HG03521 (cell line): ENCODE data around the gene PLVAP.
"Not testable (repeated sequence)": the region's sequence is repeated elsewhere in the genome, so short reads cannot be mapped to it uniquely, and the experiment has no call there.

Experiments
- ATAC-seq: cut with Tn5 transposase; IDR thresholded peaks from one replicate; pipeline ENCODE4 v1.9.1; 2021; ENCODE audit warnings: mild to moderate bottlenecking, moderate library complexity; ENCODE audit not compliant: unreplicated experiment

PLVAP gene

DNA sequence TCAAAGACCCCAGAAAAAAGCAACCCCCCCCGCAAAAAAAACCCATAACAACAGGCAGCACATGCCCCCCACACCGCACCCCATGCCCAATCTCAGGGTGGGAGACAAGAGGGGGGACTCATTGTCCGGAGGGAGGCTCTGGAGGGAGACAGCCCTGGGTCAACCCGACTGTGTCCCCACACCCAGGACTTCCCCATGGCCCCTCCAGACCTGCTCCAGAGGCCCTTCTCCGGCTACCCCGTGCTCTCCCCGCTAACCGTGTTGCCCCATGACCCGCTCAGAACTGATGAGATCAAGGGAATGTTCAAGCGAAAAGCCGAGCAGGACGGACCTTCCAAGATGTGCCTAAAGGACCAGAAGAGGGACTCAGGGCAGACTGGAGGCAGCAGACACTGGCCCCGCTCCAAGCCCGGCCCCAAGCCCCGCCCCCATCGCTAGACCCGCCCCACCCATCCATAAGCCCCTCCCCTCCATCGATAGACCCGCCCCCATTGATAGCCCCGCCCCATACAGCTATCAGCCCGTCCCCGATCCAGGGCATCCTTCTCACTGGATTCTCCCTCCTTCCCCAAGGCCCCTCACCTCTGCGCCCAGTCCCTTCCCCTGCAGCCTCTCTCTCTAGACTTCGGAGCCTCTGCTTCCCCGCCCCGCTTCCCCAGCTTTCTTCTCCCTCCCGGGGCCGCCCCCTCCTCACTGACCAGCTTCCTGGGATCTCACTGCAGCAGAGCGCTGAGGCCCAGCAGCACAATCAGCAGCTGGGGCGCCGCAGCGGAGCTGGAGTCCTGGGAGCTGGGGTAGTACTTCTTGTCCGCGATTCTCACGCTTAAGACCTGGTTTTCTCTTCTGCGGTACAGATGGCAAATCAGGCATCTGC lies 26.1 kb upstream of the PLVAP start:
- ATAC-seq = no peak

DNA sequence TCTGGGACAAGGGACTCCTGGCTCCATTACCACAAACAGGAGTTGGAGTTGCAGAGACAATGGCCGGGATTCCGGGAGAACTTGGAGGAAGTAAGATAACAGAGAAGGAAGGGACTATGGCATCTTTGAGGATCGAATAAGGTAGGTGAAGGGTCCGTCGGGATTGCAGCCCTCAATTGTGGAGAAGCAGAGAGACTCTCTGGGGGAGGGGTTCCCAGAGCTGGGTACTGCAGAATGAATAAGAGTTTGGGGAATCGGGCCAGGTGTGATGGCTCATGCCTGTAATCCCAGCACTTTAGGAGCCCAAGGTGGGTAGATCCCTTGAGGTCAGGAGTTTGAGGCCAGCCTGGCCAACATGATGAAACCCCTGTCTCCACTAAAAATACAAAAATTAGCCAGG lies 24.5 kb upstream of the PLVAP start:
- ATAC-seq = no peak

DNA sequence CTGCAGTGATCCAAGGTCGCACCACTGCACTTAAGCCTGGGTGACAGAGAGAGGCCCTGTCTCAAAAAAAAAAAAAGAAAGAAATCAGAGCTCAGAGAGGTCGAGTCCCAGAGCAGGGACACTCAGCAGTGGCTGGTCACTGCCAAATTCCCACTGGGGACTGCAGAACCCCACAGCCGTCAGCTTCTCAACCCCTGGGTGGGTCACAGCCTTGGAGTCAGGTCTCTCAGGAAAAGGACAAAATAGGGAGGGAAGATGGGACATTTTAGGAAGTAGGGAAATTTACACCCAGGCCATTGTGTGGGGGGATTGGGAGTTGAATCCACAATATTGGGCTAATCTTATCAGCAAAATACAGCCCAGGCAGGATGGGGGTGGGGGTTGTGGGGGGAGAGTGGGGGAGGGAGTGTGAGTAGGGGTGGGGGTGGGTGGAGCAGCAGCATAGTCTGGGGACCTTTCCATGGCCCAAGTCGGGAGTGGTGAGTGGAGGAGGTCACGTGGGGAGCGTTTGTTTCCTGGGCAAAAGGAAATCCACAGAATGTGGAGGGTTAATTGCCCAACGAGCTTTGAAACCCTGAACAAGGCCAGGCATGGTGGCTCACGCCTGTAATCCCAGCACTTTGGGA lies 21.9 kb upstream of the PLVAP start:
- no peak for ATAC-seq

DNA sequence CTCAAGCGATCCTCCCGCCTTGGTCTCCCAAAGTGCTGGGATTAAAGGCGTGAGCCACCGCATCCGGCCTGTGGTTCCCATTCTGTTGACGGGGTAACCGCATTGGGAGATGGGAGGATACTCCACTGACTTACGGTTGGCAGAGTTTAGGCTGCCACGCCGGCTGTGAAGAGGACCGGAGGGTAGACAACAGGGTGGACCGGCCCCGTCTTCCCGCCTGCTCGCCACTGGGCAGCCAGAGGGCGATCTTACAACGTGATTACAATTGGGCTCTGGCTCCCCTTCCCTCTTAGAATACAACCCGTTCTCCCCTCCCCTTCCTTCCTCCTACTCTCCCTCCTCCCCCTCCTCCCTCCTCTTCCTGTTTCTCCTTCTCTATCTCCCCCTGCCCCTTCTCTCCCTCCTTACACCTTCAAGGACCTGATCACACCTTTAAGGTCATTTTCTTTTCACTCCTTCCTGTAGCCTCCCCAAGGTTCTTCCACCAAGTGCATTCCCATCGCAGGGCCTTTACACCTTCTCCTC lies 17.8 kb upstream of the PLVAP start:
- no peak for ATAC-seq

GRCh38 chr19:17393914-17394313 lies 16.8 kb upstream of the PLVAP start, which contains the start of gene CCDC194:
Gene CCDC194, minus strand, starts transcription at chr19:17394196. Its CDS starts 38 bp downstream, at chr19:17394158.
- no peak for ATAC-seq

DNA sequence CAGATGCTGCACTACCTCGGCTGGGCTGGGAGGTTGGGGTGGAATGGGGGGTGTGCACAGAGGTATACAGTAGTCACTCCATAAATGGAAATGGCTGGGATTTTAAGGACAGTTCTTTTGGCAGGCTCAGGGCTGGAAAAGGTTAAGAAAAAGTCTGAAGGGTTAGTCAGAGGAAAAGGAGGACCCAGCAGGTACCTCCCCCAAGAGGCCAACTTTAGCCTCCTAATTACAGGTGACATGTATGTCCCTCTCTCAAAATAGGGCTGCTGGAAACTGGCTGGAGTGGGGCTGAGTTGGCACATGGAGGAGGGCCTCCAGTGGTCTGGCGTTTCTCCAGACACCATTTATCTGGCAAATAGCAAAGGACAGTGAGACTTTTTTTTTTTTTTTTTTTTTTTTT lies 15.9 kb upstream of the PLVAP start:
- no peak for ATAC-seq

- no peak for ATAC-seq
These were observed 14.4 kb upstream of the PLVAP start for GRCh38 chr19:17391371-17392151.

DNA sequence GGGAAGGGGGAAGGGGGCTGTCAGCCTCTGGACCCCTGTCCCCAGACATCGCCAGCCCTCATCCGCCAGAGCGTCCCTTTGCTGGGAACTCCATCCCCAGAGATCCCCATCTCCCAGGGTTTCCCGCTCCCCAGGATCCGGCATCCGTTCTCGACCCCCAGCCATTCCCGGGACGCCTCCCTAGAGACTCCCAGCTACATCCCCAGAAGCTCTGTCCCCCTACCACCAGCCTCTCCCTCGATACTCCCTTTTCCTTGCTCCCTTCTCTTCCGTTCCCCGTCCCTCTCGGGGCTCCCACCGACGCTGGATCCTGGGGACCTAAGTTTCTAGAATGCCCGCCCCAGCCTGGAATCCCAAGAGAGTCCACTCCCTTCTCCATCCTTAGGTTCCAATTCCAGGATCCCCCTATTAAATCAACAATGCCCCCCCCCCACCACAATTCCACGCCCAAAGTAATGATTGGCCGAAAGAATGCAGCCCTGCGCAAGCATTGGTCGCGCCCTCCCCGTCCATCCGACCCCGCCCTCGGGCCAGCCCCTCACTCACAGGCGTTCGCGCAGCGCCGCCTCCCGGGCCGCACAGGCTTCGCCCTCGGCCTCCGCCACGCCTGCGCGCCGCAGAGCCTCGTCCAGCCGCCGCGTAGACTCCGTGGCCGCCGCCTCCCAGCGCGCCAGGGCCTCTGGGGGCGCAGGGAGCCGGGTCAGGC lies 13.7 kb upstream of the PLVAP start:
- peak; percentile 89 for ATAC-seq

DNA sequence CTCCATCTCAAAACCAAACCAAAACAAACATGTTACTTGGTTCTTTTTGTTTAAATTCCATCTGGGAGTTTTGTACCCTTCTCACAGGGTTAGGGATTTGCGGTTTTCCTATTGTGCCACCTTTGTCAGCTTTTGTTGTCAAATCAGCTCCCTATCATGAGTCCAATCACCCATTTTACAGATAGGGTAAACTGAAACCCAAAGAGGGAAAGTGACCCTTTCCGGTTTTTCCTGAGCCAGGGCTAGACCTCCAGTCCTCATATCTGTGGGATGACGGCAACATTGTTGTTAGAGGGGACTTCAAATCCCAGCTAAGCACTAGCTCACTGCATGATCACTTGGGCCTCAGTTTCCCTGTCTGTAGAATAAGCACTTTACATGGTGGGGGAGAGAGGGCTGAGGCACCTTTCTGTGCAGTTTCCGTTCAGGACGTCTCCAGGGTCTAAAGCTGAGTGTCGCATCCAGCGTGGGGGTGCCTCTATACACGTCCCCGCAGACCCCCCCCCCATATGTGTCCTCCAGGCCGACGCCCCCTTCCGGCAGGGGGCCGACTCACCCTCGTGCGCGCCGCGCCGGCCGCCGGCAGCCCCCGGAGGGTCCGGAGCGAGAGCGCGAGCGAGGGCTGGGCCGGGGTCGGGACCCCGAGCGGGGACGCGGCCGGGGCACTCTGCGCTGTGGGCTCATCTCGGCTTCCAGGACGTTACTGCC lies 13.0 kb upstream of the PLVAP start:
- ATAC-seq = no peak

DNA sequence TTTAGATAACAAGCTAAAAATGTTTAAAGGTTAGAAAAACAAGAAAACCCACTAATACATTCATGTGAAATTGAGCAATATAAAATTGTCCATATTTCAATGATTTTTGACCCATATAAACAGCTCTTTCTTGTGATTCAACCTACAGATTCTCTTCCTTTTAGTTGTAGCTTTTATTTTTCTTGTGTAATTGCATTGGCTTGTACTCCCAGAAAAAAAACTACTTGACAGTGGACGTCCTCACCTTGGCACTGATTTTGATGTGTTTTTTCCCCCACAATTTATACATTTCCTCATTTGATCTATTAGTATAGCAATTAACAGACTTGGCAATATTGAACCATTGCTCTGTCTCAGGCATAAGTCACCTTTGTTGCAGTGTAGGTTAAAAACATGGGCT lies 12.1 kb upstream of the PLVAP start:
- ATAC-seq = no peak

DNA sequence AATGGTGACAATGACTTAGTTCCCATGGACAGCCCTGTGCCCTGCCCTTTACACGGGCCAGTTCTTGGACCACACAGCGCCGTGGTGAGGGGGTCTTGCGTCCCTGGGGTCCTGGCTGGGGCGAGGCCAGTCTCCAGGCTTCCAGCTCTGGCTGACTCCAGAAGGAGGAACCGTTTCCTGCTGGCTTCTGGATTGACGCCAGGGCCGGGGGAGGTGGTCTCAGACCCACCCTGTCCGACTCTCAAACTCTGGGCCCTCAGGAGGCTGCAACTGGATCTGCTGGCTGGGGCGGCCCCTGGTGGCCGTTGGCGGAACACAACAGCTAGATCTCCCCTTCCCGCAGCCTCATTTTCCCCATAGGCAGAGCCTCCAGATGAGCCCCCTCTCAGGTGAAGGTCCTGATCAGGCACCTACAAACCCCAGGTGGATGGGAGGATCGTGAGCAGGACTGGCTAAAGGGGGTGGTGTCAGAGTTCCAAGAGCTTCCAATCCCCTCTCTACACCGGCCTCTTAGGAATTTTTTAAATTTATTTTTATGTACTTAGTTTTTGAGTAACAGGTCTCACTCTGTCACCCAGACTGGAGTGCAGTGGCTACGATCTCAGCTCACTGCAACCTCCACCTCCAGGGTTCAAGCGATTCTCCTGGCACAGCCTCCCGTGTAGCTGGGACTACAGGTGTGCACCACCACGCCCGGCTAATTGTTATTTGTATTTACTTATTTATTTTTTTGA lies 8.9 kb upstream of the PLVAP start:
- no peak for ATAC-seq

DNA sequence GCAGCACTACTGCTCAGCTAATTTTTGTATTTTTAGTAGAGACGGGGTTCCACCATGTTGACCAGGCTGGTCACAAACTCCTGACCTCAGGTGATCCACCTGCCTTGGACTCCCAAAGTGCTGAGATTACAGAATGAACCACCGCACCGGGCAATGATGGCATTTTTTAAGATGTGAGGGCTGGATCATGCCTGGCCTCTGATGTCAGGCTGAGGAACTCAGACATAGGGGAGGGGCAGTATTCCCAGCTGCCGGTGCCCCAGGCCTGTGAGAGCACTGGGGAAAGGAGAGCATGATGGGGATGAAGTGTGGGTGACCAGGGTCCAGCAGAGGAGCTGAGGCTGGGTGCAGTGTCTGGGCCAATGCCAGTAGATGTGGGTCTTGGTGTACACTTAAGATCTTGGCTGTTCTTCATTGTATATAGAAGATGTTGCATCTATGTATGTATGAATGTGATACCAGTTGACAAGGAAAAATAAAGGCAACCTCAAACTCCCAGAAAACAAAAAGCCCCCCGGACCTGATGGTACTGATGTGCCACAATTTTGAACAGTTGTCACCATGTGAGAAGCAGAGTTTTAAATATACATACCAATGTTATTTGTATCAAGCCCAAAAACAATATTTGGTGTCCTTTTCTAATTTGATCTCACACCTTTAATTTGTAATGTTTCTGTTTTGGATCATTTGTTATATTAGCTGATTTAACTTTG lies 3.4 kb upstream of the PLVAP start:
- no peak for ATAC-seq

DNA sequence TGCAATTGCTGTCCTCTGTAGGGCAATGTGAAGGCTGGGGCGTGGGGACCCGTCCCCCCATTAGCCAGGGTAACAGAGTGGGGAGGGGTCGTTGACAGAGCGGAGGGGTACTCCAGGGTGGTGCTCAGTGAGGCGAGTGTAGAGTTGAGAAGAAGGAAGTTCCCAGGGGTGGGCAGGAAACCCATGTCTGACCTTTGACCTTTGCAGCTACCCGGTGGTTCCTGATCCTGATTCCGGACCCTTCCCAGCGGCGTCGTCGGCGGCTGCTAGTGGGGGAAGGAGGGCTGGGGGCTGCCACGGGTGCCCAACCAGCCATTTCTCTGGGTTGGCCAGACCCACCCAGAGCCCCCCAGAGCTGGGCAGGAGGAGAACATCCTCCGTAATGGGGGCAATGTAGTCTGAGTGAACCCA lies 2.1 kb upstream of the PLVAP start:
- no peak for ATAC-seq

GRCh38 chr19:17378271-17378670 lies 1.1 kb upstream of the PLVAP start:
- ATAC-seq = no peak

DNA sequence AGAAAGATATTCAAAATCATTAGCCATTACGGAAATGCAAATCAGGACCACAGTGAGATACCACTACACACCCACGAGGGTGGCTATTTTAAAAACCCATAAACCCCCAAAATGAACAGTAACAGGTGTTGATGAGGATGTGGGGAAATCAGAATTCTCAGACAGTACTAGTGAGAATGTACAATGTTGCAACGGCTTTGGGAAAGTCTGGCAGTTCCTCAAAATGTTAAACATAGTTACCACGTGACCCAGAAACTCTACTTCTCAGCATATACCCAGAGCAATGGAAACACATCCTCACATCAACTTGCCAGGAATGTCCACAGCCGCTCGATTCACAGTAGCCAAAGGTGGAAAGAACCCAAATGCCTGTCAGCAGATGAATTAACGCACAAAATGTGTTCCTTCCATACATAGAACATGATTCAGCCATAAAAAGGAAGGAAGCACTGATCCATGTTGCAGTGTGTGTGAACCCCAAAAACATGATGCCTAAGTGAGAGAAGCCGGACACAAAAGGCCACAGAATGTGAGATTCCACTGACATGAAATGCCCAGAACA lies 7.0 kb downstream of the PLVAP start:
- ATAC-seq = no peak

- no peak for ATAC-seq
These were observed 11.8 kb downstream of the PLVAP start for GRCh38 chr19:17365361-17365760.

DNA sequence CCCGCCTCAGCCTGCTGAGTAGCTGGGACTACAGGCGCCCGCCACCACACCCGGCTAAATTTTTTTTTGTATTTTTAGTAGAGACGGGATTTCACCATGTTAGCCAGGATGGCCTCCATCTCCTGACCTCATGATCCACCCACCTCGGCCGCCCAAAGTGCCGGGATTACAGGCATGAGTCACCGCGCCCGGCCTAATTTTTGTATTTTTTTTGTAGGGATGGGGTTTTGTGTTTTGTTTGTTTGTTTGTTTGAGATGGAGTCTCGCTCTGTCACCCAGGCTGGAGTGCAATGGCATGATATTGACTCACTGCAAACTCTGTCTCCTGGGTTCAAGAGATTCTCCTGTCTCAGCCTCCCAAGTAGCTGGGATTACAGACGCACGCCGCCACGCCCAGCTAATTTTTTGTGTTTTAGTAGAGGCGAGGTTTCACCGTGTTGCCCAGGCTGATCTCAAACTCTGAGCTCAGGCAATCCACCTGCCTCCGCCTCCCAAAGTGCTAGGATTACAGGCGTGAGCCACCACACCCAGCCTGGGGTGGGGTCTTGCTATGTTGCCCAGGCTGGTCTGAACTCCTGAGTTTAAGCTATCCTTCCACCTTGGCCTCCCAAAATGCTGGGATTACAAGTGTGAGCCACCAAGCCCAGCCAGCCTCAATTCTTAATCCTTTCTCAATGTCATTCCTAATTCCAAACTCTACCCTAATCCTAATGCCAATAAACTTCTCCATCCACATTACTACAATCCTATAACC lies 13.1 kb downstream of the PLVAP start:
- not testable (repeated sequence) for ATAC-seq
